GM23338 (cell line): Measurements from ENCODE around the gene ZNF189. TPM values are rescaled to one million over a fixed set of nuclear protein-coding genes. Genes with fewer than 3 reads are reported as not detected.

Experiments used
- ATAC-seq: fragments of 200-7000 bp; cut with Tn5 transposase; 3 replicates; pipeline ENCODE4 v1.9.1; 2020
- DNase-seq: peaks from one replicate; pipeline ENCODE4 v3.0.0-alpha.2; 2015; ENCODE audit warnings: low spot score
- H2AFZ ChIP-seq: fragments of 200-600 bp; sonication (generic); 2 replicates; pipeline ENCODE4 v1.8.0; 2016; ENCODE audit warnings: antibody characterized with exemption, mild to moderate bottlenecking, moderate library complexity
- H3F3A ChIP-seq: fragments of 200-600 bp; sonication (generic); replicated peaks from 2 replicates; pipeline ENCODE4 v1.8.0; 2017; ENCODE audit warnings: antibody characterized with exemption, mixed run types, low read depth
- H3K27ac ChIP-seq: fragments of 200-600 bp; sonication (generic); 2 replicates; pipeline ENCODE4 v1.6.1; 2016; ENCODE audit warnings: low read depth
- H3K27me3 ChIP-seq: fragments of 200-600 bp; sonication (generic); 2 replicates; pipeline ENCODE4 v1.8.0; 2016; ENCODE audit warnings: mild to moderate bottlenecking, mixed run types, moderate library complexity; ENCODE audit not compliant: insufficient read depth
- H3K36me3 ChIP-seq: fragments of 200-600 bp; sonication (generic); 2 replicates; pipeline ENCODE4 v1.8.0; 2016; ENCODE audit warnings: mild to moderate bottlenecking; ENCODE audit not compliant: insufficient read depth
- H3K4me1 ChIP-seq: fragments of 200-600 bp; sonication (generic); 2 replicates; pipeline ENCODE4 v1.8.0; 2016; ENCODE audit warnings: mild to moderate bottlenecking, moderate library complexity; ENCODE audit not compliant: insufficient read depth
- H3K4me2 ChIP-seq: fragments of 200-600 bp; sonication (generic); 2 replicates; pipeline ENCODE4 v1.7.1; 2017; ENCODE audit warnings: mixed run types
- H3K4me3 ChIP-seq: fragments of 200-600 bp; sonication (generic); 2 replicates; pipeline ENCODE4 v1.6.1; 2016; ENCODE audit warnings: mixed run types
- H3K79me2 ChIP-seq: fragments of 200-600 bp; sonication (generic); replicated peaks from 2 replicates; pipeline ENCODE4 v1.8.0; 2017; ENCODE audit warnings: mild to moderate bottlenecking; ENCODE audit not compliant: insufficient read depth
- H3K9me2 ChIP-seq: fragments of 200-600 bp; sonication (generic); 2 replicates; pipeline ENCODE4 v1.8.0; 2017; ENCODE audit not compliant: insufficient read depth
- H4K20me1 ChIP-seq: fragments of 200-600 bp; sonication (generic); replicated peaks from 2 replicates; pipeline ENCODE4 v1.8.0; 2017; ENCODE audit warnings: mild to moderate bottlenecking; ENCODE audit not compliant: insufficient read depth
- H3K27ac Mint-ChIP-seq: 2 replicates; pipeline ENCODE4 v1.8.0; 2020; ENCODE audit warnings: inconsistent platforms, mild to moderate bottlenecking, moderate library complexity, mixed read lengths
- H3K27me3 Mint-ChIP-seq: 3 replicates; pipeline ENCODE4 v1.8.0; 2022; ENCODE audit warnings: low read depth, mild to moderate bottlenecking, moderate library complexity, mixed read lengths, inconsistent platforms; ENCODE audit not compliant: insufficient read depth, poor library complexity
- H3K36me3 Mint-ChIP-seq: 3 replicates; pipeline ENCODE4 v1.8.0; 2021; ENCODE audit warnings: low read depth, mild to moderate bottlenecking, inconsistent platforms, moderate library complexity, mixed read lengths
- H3K4me1 Mint-ChIP-seq: 3 replicates; pipeline ENCODE4 v1.8.0; 2020; ENCODE audit warnings: mild to moderate bottlenecking, inconsistent platforms, mixed read lengths
- H3K4me3 Mint-ChIP-seq: 3 replicates; pipeline ENCODE4 v1.8.0; 2021; ENCODE audit warnings: moderate library complexity, mild to moderate bottlenecking, inconsistent platforms, mixed read lengths
- H3K9me3 Mint-ChIP-seq: 3 replicates; pipeline ENCODE4 v1.8.0; 2020; ENCODE audit warnings: moderate library complexity, mild to moderate bottlenecking, inconsistent platforms, mixed read lengths
- CREB1 ChIP-seq: fragments of 250-450 bp; sonication (Bioruptor Pico); IDR thresholded peaks from 2 replicates; pipeline ENCODE4 v1.5.0; 2020; ENCODE audit warnings: low read depth, mild to moderate bottlenecking, moderate library complexity
- EZH2 ChIP-seq: fragments of 200-600 bp; sonication (generic); IDR thresholded peaks from one replicate; pipeline ENCODE4 v1.8.0; 2017; ENCODE audit warnings: antibody characterized with exemption, mild to moderate bottlenecking, low read depth; ENCODE audit not compliant: unreplicated experiment
- EZH2phosphoT487 ChIP-seq: fragments of 200-600 bp; sonication (generic); IDR thresholded peaks from one replicate; pipeline ENCODE4 v1.8.1; 2018; ENCODE audit warnings: antibody characterized with exemption; ENCODE audit not compliant: unreplicated experiment
- JUNB ChIP-seq: IDR thresholded peaks from one replicate; pipeline ENCODE4 v1.6.1; 2016; ENCODE audit warnings: antibody characterized with exemption; ENCODE audit not compliant: unreplicated experiment
- NANOG ChIP-seq: IDR thresholded peaks from 2 replicates; pipeline ENCODE4 v1.6.1; 2016; ENCODE audit warnings: antibody characterized with exemption, borderline replicate concordance
- POLR2AphosphoS5 ChIP-seq: IDR thresholded peaks from 2 replicates; pipeline ENCODE4 v1.6.1; 2016; ENCODE audit warnings: antibody characterized with exemption, low read depth
- STAT1 ChIP-seq: IDR thresholded peaks from one replicate; pipeline ENCODE4 v1.6.1; 2016; ENCODE audit warnings: antibody characterized with exemption; ENCODE audit not compliant: unreplicated experiment
- ZNF114 ChIP-seq: fragments of 250-450 bp; sonication (Bioruptor Pico); IDR thresholded peaks from 2 replicates; pipeline ENCODE4 v1.5.0; 2020; ENCODE audit warnings: mild to moderate bottlenecking, moderate library complexity
- ZNF331 ChIP-seq: fragments of 250-450 bp; sonication (Bioruptor Pico); IDR thresholded peaks from 2 replicates; pipeline ENCODE4 v1.5.0; 2020; ENCODE audit warnings: low read depth, mild to moderate bottlenecking, moderate library complexity
- polyA plus RNA-seq: library from polyadenylated mRNA; unstranded; fragments of >200 nt; fragmentation: Nextera tagmentation; extraction: Ambion mirVana; gene quantifications from 2 replicates; pipeline ENCODE4 v1.2.1, GENCODE V29; 2016
- total RNA-seq: library from RNA; depleted of rRNA; stranded (reverse); fragments of >200 nt; shearing (Covaris generic); gene quantifications from 2 replicates; pipeline ENCODE4 v1.2.3, GENCODE V29; 2014
- TF ChIP-seq, protein P1 (sequence below): IDR thresholded peaks from 2 replicates; pipeline ENCODE4 v1.6.1; 2016; ENCODE audit warnings: antibody characterized with exemption
- TF ChIP-seq, protein P2 (sequence below): fragments of 250-450 bp; sonication (Bioruptor Pico); IDR thresholded peaks from 2 replicates; pipeline ENCODE4 v1.5.0; 2020; ENCODE audit warnings: mild to moderate bottlenecking, moderate library complexity
- TF ChIP-seq, protein P3 (sequence below): IDR thresholded peaks from one replicate; pipeline ENCODE4 v1.6.1; 2018; ENCODE audit warnings: antibody characterized with exemption; ENCODE audit not compliant: unreplicated experiment

ZNF189 gene
- total and polyA plus RNA-seq, 2 experiments from 2014 or later, result 5.8 to 10.6 TPM

DNA sequence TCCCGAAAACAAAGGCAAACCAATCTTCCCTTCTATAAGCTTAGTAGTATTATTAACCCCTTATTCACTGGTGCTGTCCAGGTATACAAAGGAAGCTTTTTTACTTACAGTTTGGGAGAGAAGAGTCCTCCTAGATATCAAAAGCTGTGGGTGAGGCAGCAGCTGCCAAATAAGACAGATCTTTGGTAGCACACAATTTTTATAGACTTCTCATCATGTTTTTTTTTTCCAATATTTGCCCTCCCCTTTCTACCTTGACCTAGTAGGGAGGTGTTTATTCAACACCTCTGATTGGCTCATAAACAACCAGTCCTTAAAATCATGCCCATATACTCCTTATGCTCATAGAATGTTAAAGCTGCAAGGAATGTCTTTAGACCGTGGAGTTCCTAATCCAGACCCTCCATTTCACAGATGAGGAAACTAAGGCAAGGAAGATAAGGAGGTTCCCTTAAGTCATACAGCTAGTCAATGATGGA is 37.0 kb downstream of the ZNF189 start, which contains the start of gene ALDOB:
ALDOB (minus strand) TSS at position 174 of the 479 bp plus-strand sequence. CDS start 4,887 bp downstream, outside the sequence.
- H3K4me3 Mint-ChIP-seq, result no peak within 1 kb of the TSS

GRCh38 chr9:101437806-101438232 is 39.2 kb downstream of the ZNF189 start:
- Histone ChIP-seq H2AFZ (no peak overlapping the region), H4K20me1 (no peaks in the 10 kb centered on the region), H3K27me3 (no peaks in the 10 kb centered on the region), H3K27ac (no peak overlapping the region), H3F3A (no peaks in the 10 kb centered on the region), H3K9me2 (no peaks in the 10 kb centered on the region; the same call in 1 of the 2 replicates), H3K4me3 (no peak overlapping the region), H3K4me2 (no peak overlapping the region), H3K36me3 (no peaks in the 10 kb centered on the region), H3K79me2 (no peaks in the 10 kb centered on the region), H3K4me1 (no peaks in the 10 kb centered on the region)
- no peaks in the 10 kb centered on the region for H3K36me3 Mint-ChIP-seq
- DNase-seq (no peak), ATAC-seq (no peak)
- H3K27me3 Mint-ChIP-seq, result no peaks in the 10 kb centered on the region
- no peak overlapping the region for H3K4me3 Mint-ChIP-seq
- no peaks in the 10 kb centered on the region for H3K9me3 Mint-ChIP-seq
- H3K27ac Mint-ChIP-seq, result no peak overlapping the region
- H3K4me1 Mint-ChIP-seq, result no peaks in the 10 kb centered on the region; the same call in 2 of the 3 replicates
- TF ChIP-seq, protein P1, sequence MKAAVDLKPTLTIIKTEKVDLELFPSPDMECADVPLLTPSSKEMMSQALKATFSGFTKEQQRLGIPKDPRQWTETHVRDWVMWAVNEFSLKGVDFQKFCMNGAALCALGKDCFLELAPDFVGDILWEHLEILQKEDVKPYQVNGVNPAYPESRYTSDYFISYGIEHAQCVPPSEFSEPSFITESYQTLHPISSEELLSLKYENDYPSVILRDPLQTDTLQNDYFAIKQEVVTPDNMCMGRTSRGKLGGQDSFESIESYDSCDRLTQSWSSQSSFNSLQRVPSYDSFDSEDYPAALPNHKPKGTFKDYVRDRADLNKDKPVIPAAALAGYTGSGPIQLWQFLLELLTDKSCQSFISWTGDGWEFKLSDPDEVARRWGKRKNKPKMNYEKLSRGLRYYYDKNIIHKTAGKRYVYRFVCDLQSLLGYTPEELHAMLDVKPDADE, result no peak
- TF ChIP-seq JUNB, result no peak
- TF ChIP-seq EZH2, result no peak
- TF ChIP-seq, protein P2, sequence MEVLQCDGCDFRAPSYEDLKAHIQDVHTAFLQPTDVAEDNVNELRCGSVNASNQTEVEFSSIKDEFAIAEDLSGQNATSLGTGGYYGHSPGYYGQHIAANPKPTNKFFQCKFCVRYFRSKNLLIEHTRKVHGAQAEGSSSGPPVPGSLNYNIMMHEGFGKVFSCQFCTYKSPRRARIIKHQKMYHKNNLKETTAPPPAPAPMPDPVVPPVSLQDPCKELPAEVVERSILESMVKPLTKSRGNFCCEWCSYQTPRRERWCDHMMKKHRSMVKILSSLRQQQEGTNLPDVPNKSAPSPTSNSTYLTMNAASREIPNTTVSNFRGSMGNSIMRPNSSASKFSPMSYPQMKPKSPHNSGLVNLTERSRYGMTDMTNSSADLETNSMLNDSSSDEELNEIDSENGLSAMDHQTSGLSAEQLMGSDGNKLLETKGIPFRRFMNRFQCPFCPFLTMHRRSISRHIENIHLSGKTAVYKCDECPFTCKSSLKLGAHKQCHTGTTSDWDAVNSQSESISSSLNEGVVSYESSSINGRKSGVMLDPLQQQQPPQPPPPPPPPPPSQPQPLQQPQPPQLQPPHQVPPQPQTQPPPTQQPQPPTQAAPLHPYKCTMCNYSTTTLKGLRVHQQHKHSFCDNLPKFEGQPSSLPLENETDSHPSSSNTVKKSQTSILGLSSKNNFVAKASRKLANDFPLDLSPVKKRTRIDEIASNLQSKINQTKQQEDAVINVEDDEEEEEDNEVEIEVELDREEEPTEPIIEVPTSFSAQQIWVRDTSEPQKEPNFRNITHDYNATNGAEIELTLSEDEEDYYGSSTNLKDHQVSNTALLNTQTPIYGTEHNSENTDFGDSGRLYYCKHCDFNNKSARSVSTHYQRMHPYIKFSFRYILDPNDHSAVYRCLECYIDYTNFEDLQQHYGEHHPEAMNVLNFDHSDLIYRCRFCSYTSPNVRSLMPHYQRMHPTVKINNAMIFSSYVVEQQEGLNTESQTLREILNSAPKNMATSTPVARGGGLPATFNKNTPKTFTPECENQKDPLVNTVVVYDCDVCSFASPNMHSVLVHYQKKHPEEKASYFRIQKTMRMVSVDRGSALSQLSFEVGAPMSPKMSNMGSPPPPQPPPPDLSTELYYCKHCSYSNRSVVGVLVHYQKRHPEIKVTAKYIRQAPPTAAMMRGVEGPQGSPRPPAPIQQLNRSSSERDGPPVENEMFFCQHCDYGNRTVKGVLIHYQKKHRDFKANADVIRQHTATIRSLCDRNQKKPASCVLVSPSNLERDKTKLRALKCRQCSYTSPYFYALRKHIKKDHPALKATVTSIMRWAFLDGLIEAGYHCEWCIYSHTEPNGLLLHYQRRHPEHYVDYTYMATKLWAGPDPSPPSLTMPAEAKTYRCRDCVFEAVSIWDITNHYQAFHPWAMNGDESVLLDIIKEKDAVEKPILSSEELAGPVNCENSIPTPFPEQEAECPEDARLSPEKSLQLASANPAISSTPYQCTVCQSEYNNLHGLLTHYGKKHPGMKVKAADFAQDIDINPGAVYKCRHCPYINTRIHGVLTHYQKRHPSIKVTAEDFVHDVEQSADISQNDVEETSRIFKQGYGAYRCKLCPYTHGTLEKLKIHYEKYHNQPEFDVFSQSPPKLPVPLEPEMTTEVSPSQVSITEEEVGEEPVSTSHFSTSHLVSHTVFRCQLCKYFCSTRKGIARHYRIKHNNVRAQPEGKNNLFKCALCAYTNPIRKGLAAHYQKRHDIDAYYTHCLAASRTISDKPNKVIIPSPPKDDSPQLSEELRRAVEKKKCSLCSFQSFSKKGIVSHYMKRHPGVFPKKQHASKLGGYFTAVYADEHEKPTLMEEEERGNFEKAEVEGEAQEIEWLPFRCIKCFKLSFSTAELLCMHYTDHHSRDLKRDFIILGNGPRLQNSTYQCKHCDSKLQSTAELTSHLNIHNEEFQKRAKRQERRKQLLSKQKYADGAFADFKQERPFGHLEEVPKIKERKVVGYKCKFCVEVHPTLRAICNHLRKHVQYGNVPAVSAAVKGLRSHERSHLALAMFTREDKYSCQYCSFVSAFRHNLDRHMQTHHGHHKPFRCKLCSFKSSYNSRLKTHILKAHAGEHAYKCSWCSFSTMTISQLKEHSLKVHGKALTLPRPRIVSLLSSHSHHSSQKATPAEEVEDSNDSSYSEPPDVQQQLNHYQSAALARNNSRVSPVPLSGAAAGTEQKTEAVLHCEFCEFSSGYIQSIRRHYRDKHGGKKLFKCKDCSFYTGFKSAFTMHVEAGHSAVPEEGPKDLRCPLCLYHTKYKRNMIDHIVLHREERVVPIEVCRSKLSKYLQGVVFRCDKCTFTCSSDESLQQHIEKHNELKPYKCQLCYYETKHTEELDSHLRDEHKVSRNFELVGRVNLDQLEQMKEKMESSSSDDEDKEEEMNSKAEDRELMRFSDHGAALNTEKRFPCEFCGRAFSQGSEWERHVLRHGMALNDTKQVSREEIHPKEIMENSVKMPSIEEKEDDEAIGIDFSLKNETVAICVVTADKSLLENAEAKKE (CRISPR knock-in tag), result no peak
- no peak for TF ChIP-seq ZNF331
- TF ChIP-seq ZNF114, result no peak
- TF ChIP-seq NANOG, result no peak
- TF ChIP-seq, protein P3, sequence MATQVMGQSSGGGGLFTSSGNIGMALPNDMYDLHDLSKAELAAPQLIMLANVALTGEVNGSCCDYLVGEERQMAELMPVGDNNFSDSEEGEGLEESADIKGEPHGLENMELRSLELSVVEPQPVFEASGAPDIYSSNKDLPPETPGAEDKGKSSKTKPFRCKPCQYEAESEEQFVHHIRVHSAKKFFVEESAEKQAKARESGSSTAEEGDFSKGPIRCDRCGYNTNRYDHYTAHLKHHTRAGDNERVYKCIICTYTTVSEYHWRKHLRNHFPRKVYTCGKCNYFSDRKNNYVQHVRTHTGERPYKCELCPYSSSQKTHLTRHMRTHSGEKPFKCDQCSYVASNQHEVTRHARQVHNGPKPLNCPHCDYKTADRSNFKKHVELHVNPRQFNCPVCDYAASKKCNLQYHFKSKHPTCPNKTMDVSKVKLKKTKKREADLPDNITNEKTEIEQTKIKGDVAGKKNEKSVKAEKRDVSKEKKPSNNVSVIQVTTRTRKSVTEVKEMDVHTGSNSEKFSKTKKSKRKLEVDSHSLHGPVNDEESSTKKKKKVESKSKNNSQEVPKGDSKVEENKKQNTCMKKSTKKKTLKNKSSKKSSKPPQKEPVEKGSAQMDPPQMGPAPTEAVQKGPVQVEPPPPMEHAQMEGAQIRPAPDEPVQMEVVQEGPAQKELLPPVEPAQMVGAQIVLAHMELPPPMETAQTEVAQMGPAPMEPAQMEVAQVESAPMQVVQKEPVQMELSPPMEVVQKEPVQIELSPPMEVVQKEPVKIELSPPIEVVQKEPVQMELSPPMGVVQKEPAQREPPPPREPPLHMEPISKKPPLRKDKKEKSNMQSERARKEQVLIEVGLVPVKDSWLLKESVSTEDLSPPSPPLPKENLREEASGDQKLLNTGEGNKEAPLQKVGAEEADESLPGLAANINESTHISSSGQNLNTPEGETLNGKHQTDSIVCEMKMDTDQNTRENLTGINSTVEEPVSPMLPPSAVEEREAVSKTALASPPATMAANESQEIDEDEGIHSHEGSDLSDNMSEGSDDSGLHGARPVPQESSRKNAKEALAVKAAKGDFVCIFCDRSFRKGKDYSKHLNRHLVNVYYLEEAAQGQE, result no peak
- no peak for TF ChIP-seq POLR2AphosphoS5
- TF ChIP-seq EZH2phosphoT487, result no peak
- no peak for TF ChIP-seq CREB1 (CRISPR knock-in tag)

More for the DNA sequence above, 37.0 kb downstream of the ZNF189 start, which contains the start of gene ALDOB:
- Histone ChIP-seq H3K4me2 (no peak within 1 kb of the TSS), H2AFZ (no peak within 1 kb of the TSS), H3F3A (no peaks in the 10 kb centered on the region), H3K4me1 (no peaks in the 10 kb centered on the region), H3K36me3 (no peaks in the 10 kb centered on the region), H3K27ac (no peak within 1 kb of the TSS), H3K9me2 (no peaks in the 10 kb centered on the region; the same call in none of the 2 replicates), H4K20me1 (no peaks in the 10 kb centered on the region), H3K79me2 (no peaks in the 10 kb centered on the region), H3K27me3 (no peaks in the 10 kb centered on the region), H3K4me3 (no peak within 1 kb of the TSS)
- no peak within 1 kb of the TSS for H3K27ac Mint-ChIP-seq
- H3K27me3 Mint-ChIP-seq, result no peaks in the 10 kb centered on the region
- ATAC-seq (no peak), DNase-seq (no peak)
- TF ChIP-seq EZH2phosphoT487 (no peak), STAT1 (no peak)
- H3K9me3 Mint-ChIP-seq, result no peaks in the 10 kb centered on the region
- no peaks in the 10 kb centered on the region for H3K4me1 Mint-ChIP-seq
- no peaks in the 10 kb centered on the region for H3K36me3 Mint-ChIP-seq
